Fibroblast of the conjunctiva (primary cell): ENCODE data around the gene CRYL1.

Experiments
- DNase-seq: peaks from one replicate; pipeline ENCODE4 v3.0.0-alpha.2; 2010; ENCODE audit warnings: low read depth

Gene CRYL1

GRCh38 chr13:20526664-20527063, 1.0 kb upstream of the CRYL1 start:
- DNase-seq = no peak

GRCh38 chr13:20525144-20525600, 485 bp downstream of the CRYL1 start:
- no peak for DNase-seq

GRCh38 chr13:20521364-20522115, 4.1 kb downstream of the CRYL1 start:
- no peak for DNase-seq

GRCh38 chr13:20519875-20520274, 5.8 kb downstream of the CRYL1 start:
- peak; percentile 36 for DNase-seq

- no peak for DNase-seq
These were observed 7.0 kb downstream of the CRYL1 start for GRCh38 chr13:20518660-20519100.

- DNase-seq = no peak
These were observed 10.8 kb downstream of the CRYL1 start for GRCh38 chr13:20514866-20515265.

GRCh38 chr13:20513466-20513995, 12.1 kb downstream of the CRYL1 start:
- DNase-seq = no peak

- DNase-seq = no peak
These were observed 13.5 kb downstream of the CRYL1 start for GRCh38 chr13:20512042-20512683.

- DNase-seq = no peak
These were observed 19.0 kb downstream of the CRYL1 start for GRCh38 chr13:20506696-20507095.

- DNase-seq = no peak
These were observed 20.0 kb downstream of the CRYL1 start for GRCh38 chr13:20505405-20506366.

- DNase-seq = no peak
These were observed 22.3 kb downstream of the CRYL1 start for GRCh38 chr13:20503088-20504083.

GRCh38 chr13:20501592-20501991, 24.1 kb downstream of the CRYL1 start:
- DNase-seq = no peak

GRCh38 chr13:20501120-20501519, 24.5 kb downstream of the CRYL1 start:
- DNase-seq = no peak

- no peak for DNase-seq
These were observed 25.7 kb downstream of the CRYL1 start for GRCh38 chr13:20499986-20500385.

GRCh38 chr13:20498659-20499058, 27.0 kb downstream of the CRYL1 start:
- no peak for DNase-seq

GRCh38 chr13:20498129-20498528, 27.5 kb downstream of the CRYL1 start:
- no peak for DNase-seq

GRCh38 chr13:20497006-20497775, 28.5 kb downstream of the CRYL1 start:
- no peak for DNase-seq

GRCh38 chr13:20495087-20496023, 30.3 kb downstream of the CRYL1 start:
- peak; percentile 59 for DNase-seq

- no peak for DNase-seq
These were observed 31.0 kb downstream of the CRYL1 start for GRCh38 chr13:20494656-20495055.
